Measurements from ENCODE around the gene SLC9A9. TPM values are rescaled to one million over a fixed set of nuclear protein-coding genes. Genes with fewer than 3 reads are reported as not detected.

The SLC9A9 gene
- total RNA-seq, 1 donor from 2014 or later: 9.3 TPM

DNA sequence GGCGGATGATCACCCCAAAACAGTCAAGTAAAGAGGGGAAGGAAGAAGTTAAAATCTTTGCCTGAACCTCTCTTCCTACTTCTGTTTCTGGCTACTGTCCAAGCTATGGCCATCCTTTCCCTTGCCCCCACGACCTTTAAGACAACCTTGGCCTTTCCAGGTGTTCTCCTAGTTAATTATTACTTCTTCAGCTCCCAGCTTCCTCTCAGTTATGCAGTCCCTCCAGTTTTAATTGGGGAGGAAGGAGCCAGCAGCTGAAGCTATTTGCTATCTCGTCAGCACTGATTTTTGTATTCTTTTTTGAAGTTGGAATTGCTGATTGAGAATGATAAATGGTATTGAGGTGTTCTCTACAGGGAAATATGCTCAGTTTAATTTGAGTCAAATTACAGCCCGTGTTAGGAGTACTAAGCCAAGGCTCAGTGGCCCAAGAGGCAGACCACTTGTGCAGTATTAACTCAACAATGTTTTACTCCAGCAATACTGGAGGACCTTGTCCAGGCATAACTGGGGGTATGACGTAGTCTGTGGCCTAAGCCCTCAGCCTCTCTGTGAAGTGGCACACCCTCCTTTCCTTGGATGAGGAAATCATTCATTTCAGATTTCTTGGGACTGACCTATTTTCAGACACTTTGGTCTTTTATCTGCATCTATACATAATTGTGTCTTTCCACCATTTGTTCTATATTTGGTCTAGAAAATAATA, 336.9 kb downstream of the SLC9A9 start:
- no peak for ATAC-seq
- intact Hi-C loops (cut with DNase I): no loop called here
- DNase-seq (ENCODE audit: missing footprints): no peak

DNA sequence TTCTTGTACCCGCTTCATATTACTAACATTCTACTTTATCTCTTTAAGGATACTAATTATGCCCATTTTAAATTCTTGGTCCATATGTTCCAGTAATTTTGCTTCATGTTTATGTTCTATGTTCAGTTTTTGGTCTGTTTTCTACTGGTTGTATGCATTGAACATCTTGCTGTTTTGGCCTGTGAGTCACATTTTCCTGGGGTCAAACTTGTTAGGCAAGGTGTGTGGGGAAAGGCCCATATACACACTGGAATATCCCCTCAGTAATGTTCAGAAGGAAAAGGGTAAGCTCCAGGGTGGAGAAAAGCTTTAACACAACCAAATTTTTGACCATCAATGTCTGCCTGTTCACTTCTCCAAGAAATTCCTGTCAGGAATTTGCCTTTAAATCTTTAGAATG, 337.7 kb downstream of the SLC9A9 start:
- intact Hi-C loops (cut with DNase I): no loop called here
- DNase-seq (ENCODE audit: missing footprints) (no peak), ATAC-seq (no peak)

DNA sequence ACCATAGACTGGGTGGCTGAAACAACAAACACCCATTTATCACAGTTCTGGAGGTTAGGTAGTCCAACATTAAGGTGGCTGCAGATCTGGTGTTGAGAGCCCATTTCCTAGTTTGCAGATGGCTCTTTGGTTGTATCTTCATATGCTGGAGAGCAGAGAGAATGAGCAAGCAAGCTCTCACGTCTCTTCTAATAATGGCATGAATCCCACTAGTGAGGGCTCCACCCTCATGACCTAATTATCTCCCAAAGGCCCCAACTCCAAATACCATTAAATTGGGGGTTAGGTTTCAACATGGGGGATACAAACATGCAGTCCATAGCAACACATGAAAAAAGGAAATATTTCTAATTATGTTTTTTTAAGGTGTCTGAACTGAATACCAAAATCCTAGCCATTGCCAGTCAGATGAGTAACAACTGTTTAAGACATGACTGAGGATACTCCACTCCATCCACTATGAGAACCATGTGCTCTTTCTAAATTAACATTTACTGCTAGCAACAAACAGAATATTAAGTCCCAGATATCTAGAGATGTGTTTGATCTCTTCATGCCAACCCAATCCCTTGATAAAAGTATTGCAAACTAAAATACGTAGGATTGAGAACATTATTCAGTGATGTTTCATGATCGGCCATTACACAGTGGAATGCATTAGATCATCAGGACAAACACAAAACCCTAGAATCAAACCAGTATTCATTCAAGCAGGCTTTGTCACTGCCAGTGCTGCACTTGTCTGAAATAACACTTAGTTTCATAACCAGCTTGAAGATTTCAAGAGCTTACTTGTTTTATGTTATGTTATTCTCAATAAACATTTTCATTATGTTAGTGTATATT, 340.3 kb downstream of the SLC9A9 start:
- intact Hi-C loops (cut with DNase I): no loop called here
- DNase-seq (ENCODE audit: missing footprints): no peak
- no peak for ATAC-seq

- DNase-seq (ENCODE audit: missing footprints): no peak
- intact Hi-C loops (cut with DNase I): no loop called here
- ATAC-seq: no peak
Observed at GRCh38 chr3:143506190-143506589, 342.1 kb downstream of the SLC9A9 start.

DNA sequence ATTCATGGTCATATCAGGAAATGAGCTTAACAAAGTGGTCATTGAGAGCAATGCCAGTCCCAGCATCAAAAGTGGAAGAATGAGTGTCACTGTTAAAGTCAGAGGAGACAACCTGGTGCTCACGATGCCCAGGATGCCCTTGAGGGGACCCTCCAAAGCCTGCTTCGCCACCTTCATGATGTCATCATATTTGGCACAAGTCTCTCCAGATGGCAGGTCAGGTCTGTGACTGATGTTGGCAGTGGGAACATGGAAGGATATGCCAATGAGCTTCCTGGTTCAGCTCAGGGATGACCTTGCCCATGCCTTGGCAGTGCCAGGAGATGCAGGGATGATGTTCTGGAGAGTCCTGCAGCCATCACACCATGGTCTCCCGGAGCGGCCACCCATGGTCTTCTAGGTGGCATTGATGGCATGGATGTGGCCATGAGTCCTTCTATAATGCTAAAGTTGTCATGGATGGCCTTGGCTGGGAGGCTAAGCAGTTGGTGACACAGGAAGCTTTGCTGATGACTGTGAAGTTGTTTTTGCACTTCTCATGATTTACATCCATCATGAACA, 344.9 kb downstream of the SLC9A9 start:
- ATAC-seq (no peak), DNase-seq (ENCODE audit: missing footprints) (no peak)
- intact Hi-C loops (cut with DNase I): no loop called here

- intact Hi-C loops (cut with DNase I): no loop called here
- no peak for DNase-seq (ENCODE audit: missing footprints)
Observed at GRCh38 chr3:143502081-143502480, 346.2 kb downstream of the SLC9A9 start.

GRCh38 chr3:143497382-143497781, 350.9 kb downstream of the SLC9A9 start:
- intact Hi-C loops (cut with DNase I): no loop called here
- DNase-seq (ENCODE audit: missing footprints) (no peak), ATAC-seq (no peak)

More at GRCh38 chr3:143502081-143502480, 346.2 kb downstream of the SLC9A9 start:
- ATAC-seq: no peak

DNA sequence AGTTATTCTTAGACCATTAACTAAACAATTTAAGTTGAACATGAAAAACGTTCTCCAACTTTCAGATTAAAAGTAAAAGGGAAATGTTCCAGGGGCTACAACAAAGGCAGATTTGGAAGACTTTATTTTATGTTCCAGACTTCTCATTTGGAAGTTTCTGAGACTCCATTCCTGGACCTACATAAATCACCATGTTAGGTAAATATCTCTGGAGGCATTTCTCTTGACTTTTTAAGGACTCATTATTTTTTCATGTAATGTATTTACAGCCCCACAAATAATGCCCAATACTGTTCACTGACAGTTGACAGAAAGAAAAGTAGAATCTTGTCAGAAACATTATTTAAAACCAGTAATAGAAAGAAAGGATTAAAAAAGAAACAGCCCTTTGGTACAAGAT, 352.1 kb downstream of the SLC9A9 start:
- DNase-seq (ENCODE audit: missing footprints) (no peak), ATAC-seq (no peak)
- intact Hi-C loops (cut with DNase I): no loop called here

GRCh38 chr3:143495527-143495926, 352.7 kb downstream of the SLC9A9 start:
- ATAC-seq (no peak), DNase-seq (ENCODE audit: missing footprints) (no peak)
- intact Hi-C loops (cut with DNase I): no loop called here

- DNase-seq (ENCODE audit: missing footprints) (no peak), ATAC-seq (no peak)
- intact Hi-C loops (cut with DNase I): no loop called here
Observed at GRCh38 chr3:143486611-143487010, 361.7 kb downstream of the SLC9A9 start.

DNA sequence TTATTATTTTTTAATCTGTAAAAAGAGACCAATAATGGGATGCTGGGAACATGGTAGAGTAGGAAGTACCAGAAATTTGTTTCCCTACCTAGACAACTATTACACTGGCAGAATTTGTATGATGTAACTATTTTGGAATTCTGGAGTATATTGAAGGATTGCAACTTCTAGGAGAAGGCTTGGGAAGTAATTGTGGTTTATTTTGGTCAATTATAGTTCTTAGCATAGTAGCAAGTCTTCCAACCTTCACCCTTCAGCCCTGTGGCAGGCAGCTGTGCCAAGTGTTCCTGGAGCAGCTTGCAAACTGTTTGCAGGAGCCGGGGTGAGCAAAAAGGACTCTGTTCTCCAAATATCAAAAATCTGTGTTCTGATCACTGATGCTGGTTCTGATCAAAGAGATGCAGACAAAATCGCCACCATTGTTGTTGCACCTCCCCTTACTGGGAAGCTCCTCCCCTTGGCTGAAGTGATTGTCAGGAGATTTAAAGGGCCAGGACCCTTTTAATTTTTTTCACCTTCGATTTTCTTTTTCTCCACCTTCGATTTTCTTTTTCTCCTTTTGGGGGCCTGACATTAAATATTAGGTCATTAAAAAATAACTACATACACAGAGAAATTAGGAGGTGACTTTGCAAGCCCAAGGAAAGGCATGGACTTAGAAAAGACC, 363.3 kb downstream of the SLC9A9 start:
- DNase-seq (ENCODE audit: missing footprints): no peak
- no peak for ATAC-seq
- intact Hi-C loops (cut with DNase I): no loop called here

GRCh38 chr3:143483214-143483613, 365.1 kb downstream of the SLC9A9 start:
- ATAC-seq: no peak
- no peak for DNase-seq (ENCODE audit: missing footprints)
- intact Hi-C loops (cut with DNase I): no loop called here

GRCh38 chr3:143482106-143483088, 365.9 kb downstream of the SLC9A9 start:
- intact Hi-C loops (cut with DNase I): no loop called here
- no peak for DNase-seq (ENCODE audit: missing footprints)
- ATAC-seq: no peak

DNA sequence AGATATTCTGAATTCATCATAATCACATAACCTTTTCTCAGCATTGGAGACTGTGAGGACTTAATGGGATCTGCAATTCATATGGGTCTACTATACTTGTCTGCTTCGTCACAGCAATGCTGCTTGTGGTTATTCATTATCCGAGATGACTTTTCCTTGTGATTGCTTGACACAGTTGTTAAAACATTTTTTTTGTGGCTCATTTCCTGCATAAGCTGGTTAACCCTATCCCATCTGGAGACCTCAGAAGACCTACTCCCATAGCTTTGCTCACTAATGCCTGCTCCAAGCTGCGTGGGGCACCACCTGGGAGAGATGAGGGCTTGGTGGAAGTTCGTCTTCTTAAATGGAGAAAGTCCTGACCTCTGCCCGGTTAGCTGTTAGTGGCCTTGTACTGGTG, 367.9 kb downstream of the SLC9A9 start:
- intact Hi-C loops (cut with DNase I): no loop called here
- ATAC-seq (no peak), DNase-seq (ENCODE audit: missing footprints) (no peak)

DNA sequence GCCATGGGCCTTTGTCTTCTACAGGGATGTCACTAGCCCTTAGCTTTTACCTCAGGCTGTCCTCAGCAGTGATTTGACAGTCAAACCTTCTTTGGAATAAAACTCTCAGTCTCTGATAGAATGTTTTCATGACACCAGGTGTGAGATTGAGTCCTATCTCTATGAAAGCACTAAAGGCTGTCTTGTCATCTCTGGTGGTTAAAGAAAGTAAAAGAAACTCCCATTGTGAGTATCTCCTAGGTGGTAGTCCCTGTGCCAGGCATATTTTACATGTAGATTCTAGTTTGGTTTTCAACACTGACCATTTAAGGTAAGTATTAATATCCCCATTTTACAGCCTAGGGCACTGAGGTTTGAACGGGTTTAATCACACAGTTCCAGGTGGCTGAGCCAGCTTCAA, 368.5 kb downstream of the SLC9A9 start:
- intact Hi-C loops (cut with DNase I): no loop called here
- no peak for ATAC-seq
- DNase-seq (ENCODE audit: missing footprints): no peak

DNA sequence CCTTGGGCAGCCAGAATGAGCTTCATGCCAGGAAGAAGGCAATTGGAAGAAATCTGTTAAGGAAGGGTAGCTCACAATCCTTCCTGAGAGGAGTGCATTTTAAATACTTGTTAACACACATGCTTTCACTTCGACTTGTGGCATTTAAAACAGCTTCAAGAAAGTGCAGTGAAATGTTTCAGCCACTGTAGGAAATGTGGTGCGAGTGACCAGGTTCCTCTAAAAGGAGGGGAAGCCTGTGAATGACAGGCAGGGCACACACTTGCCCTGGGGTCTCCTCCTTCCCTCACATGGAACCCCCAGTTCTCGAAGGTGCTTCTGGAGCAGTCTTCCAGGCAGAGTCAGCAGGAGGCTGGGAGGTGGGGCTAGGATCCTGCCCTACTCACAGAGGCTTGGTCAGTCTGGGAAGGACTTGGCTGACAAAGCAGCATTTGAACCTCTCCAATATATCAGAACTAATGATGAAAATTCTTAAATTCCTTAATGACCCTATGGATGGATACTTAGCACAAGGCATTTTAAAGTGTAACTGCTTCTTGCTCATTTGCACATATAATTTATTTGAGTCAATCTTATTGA, 370.1 kb downstream of the SLC9A9 start:
- ATAC-seq (no peak), DNase-seq (ENCODE audit: missing footprints) (no peak)
- intact Hi-C loops (cut with DNase I): no loop called here

- ATAC-seq (no peak), DNase-seq (ENCODE audit: missing footprints) (no peak)
- intact Hi-C loops (cut with DNase I): no loop called here
Observed at GRCh38 chr3:143476965-143477640, 371.2 kb downstream of the SLC9A9 start.

- intact Hi-C loops (cut with DNase I): no loop called here
- ATAC-seq (no peak), DNase-seq (ENCODE audit: missing footprints) (no peak)
Observed at GRCh38 chr3:143475981-143476380, 372.3 kb downstream of the SLC9A9 start.
